ENCODE data around the gene C1S. TPM values are rescaled to one million over a fixed set of nuclear protein-coding genes. Genes with fewer than 3 reads are reported as not detected.

The C1S gene
- total and polyA plus RNA-seq, 2 experiments from 2014 or later: 195 to 200 TPM

- TF ChIP-seq EZH2phosphoT487 (IDR thresholded peaks at IDR 0.05; ENCODE audit: insufficient read depth, low read depth) (no peak), EZH2 (IDR thresholded peaks at IDR 0.05; ENCODE audit: insufficient read depth, poor library complexity, severe bottlenecking) (no peak)
- H3K9ac ChIP-seq: no peak overlapping the region
- H2AFZ ChIP-seq: no peak overlapping the region
- peak; percentile 15 for DNase-seq
- no peaks in the 10 kb centered on the region for H3K4me1 ChIP-seq (ENCODE audit: insufficient read depth)
- H3K9me3 ChIP-seq (ENCODE audit: low read depth): no peaks in the 10 kb centered on the region
- no peak overlapping the region for H3K27ac ChIP-seq
- H3K79me2 ChIP-seq (ENCODE audit: insufficient read depth): peaks cover 20% of the 10 kb centered on the region
- 82 to 85% methylated on average over 4 of the region's 4 CpGs for whole genome bisulfite sequencing, 2 experiments (ENCODE audit: low coverage in 1 of 2, low lambda C conversion rate in 2 of 2, missing lambda C conversion rate in 2 of 2)
- H3K9me2 ChIP-seq (ENCODE audit: insufficient read depth): no peaks in the 10 kb centered on the region
- in situ Hi-C loops (cut with MboI): no loop called here
- H3K27me3 ChIP-seq (replicated peaks; ENCODE audit: insufficient read depth): no peaks in the 10 kb centered on the region
- H3K4me2 ChIP-seq (ENCODE audit: unreplicated experiment): no peak overlapping the region
- no peaks in the 10 kb centered on the region for H3F3A ChIP-seq (ENCODE audit: insufficient read depth)
- no peaks in the 10 kb centered on the region for H4K20me1 ChIP-seq (ENCODE audit: insufficient read depth)
- H3K4me3 ChIP-seq: no peak overlapping the region
- H3K36me3 ChIP-seq (ENCODE audit: low read depth): peaks cover 17% of the 10 kb centered on the region
Measured at GRCh38 chr12:7101047-7101693, 40.7 kb downstream of the C1S start.

- Histone ChIP-seq H3F3A (ENCODE audit: insufficient read depth) (no peaks in the 10 kb centered on the region), H3K27me3 (replicated peaks; ENCODE audit: insufficient read depth) (no peaks in the 10 kb centered on the region), H4K20me1 (ENCODE audit: insufficient read depth) (no peaks in the 10 kb centered on the region), H3K9ac (no peak overlapping the region), H3K4me1 (ENCODE audit: insufficient read depth) (0 out of 2 replicates have a peak, but pooled peaks cover 2% of the 10 kb centered on the region), H3K4me3 (no peak overlapping the region), H3K9me3 (ENCODE audit: low read depth) (no peaks in the 10 kb centered on the region), H3K9me2 (ENCODE audit: insufficient read depth) (no peaks in the 10 kb centered on the region), H3K4me2 (ENCODE audit: unreplicated experiment) (no peak overlapping the region), H3K79me2 (ENCODE audit: insufficient read depth) (peaks cover 25% of the 10 kb centered on the region), H3K27ac (no peak overlapping the region), H2AFZ (no peak overlapping the region), H3K36me3 (ENCODE audit: low read depth) (peaks cover 17% of the 10 kb centered on the region)
- DNase-seq: no peak
- no peak for TF ChIP-seq EZH2phosphoT487 (IDR thresholded peaks at IDR 0.05; ENCODE audit: insufficient read depth, low read depth)
- 83 to 85% methylated on average over 10 of the region's 10 CpGs for WGBS, 2 experiments (ENCODE audit: low coverage in 1 of 2, low lambda C conversion rate in 2 of 2, missing lambda C conversion rate in 2 of 2)
- in situ Hi-C loops (cut with MboI): no loop called here
Measured at GRCh38 chr12:7101694-7102131, 41.2 kb downstream of the C1S start.

GRCh38 chr12:7102582-7102981 lies 42.1 kb downstream of the C1S start:
- no peak overlapping the region for H2AFZ ChIP-seq
- TF ChIP-seq EZH2 (IDR thresholded peaks at IDR 0.05; ENCODE audit: insufficient read depth, poor library complexity, severe bottlenecking): no peak
- H3K4me1 ChIP-seq (ENCODE audit: insufficient read depth): peaks cover 8% of the 10 kb centered on the region
- no peaks in the 10 kb centered on the region for H3F3A ChIP-seq (ENCODE audit: insufficient read depth)
- peaks cover 31% of the 10 kb centered on the region for H3K79me2 ChIP-seq (ENCODE audit: insufficient read depth)
- H3K36me3 ChIP-seq (ENCODE audit: low read depth): peaks cover 17% of the 10 kb centered on the region
- in situ Hi-C loops (cut with MboI): no loop called here
- H3K4me2 ChIP-seq (ENCODE audit: unreplicated experiment): no peak overlapping the region
- H3K4me3 ChIP-seq: no peak overlapping the region
- 62 to 70% methylated on average over 3 of the region's 3 CpGs for WGBS, 2 experiments (ENCODE audit: low coverage in 1 of 2, low lambda C conversion rate in 2 of 2, missing lambda C conversion rate in 2 of 2)
- no peaks in the 10 kb centered on the region for H3K9me2 ChIP-seq (ENCODE audit: insufficient read depth)
- no peak overlapping the region for H3K9ac ChIP-seq
- H3K27me3 ChIP-seq (replicated peaks; ENCODE audit: insufficient read depth): no peaks in the 10 kb centered on the region
- no peak overlapping the region for H3K27ac ChIP-seq
- H4K20me1 ChIP-seq (ENCODE audit: insufficient read depth): no peaks in the 10 kb centered on the region
- H3K9me3 ChIP-seq (ENCODE audit: low read depth): no peaks in the 10 kb centered on the region
- no peak for DNase-seq

GRCh38 chr12:7103837-7104584 lies 43.5 kb downstream of the C1S start:
- peaks cover 40% of the 10 kb centered on the region for H3K79me2 ChIP-seq (ENCODE audit: insufficient read depth)
- no peak for DNase-seq
- H3K9me2 ChIP-seq (ENCODE audit: insufficient read depth): no peaks in the 10 kb centered on the region
- no peak overlapping the region for H2AFZ ChIP-seq
- no peaks in the 10 kb centered on the region for H3K27me3 ChIP-seq (replicated peaks; ENCODE audit: insufficient read depth)
- H3F3A ChIP-seq (ENCODE audit: insufficient read depth): no peaks in the 10 kb centered on the region
- no peaks in the 10 kb centered on the region for H3K9me3 ChIP-seq (ENCODE audit: low read depth)
- TF ChIP-seq EZH2 (IDR thresholded peaks at IDR 0.05; ENCODE audit: insufficient read depth, poor library complexity, severe bottlenecking): no peak
- no peak for TF ChIP-seq EZH2phosphoT487 (IDR thresholded peaks at IDR 0.05; ENCODE audit: insufficient read depth, low read depth)
- H3K4me1 ChIP-seq (ENCODE audit: insufficient read depth): peaks cover 8% of the 10 kb centered on the region
- H3K36me3 ChIP-seq (ENCODE audit: low read depth): peaks cover 13% of the 10 kb centered on the region
- no peaks in the 10 kb centered on the region for H4K20me1 ChIP-seq (ENCODE audit: insufficient read depth)
- in situ Hi-C loops (cut with MboI): no loop called here
- H3K4me2 ChIP-seq (ENCODE audit: unreplicated experiment): no peak overlapping the region
- no peak overlapping the region for H3K27ac ChIP-seq
- WGBS, 2 experiments (ENCODE audit: low coverage in 1 of 2, low lambda C conversion rate in 2 of 2, missing lambda C conversion rate in 2 of 2): 88 to 93% methylated on average over 14 of the region's 14 CpGs
- no peak overlapping the region for H3K9ac ChIP-seq
- no peak overlapping the region for H3K4me3 ChIP-seq
